Pancreas (tissue), 10 donors: ENCODE results near the gene PTPRK. TPM values are rescaled to one million over a fixed set of nuclear protein-coding genes. Genes with fewer than 3 reads are reported as not detected.

Experiments used
- ATAC-seq, 4 donors: fragments of 200-7000 bp; cut with Tn5 transposase; one replicate each; pipeline versions ENCODE4 v1.8.0 to v1.9.1; 2020; ENCODE audit warnings: mild to moderate bottlenecking in 4 of 4, moderate library complexity in 4 of 4
- DNase-seq, 6 donors: peaks; one replicate each; pipeline ENCODE4 v3.0.0-alpha.2; 2020
- FAIRE-seq: peaks from 2 replicates; lab custom pipeline; 2012; peaks lifted over from hg19 to GRCh38; lab: Jason Lieb, UNC
- H3K27ac ChIP-seq, 4 donors: fragments of 200-600 bp; sonication (generic); 1 replicate in 3 of 4; 2 replicates in 1 of 4; pipeline versions ENCODE4 v1.5.0 to v1.8.0; 2020
- H3K27me3 ChIP-seq, 4 donors: fragments of 200-600 bp; one replicate each; pipeline ENCODE4 v1.8.0; 2021
- H3K36me3 ChIP-seq, 3 donors: fragments of 200-600 bp; sonication (generic) in 1 of 3; one replicate each; pipeline versions ENCODE4 v1.5.0 to v1.8.0; 2020 to 2021
- H3K4me1 ChIP-seq, 3 donors: fragments of 200-600 bp; one replicate each; pipeline ENCODE4 v1.8.0; 2021
- H3K4me3 ChIP-seq, 4 donors: fragments of 200-600 bp; sonication (generic) in 2 of 4; one replicate each; pipeline versions ENCODE4 v1.5.0 to v1.8.0; 2020 to 2021
- H3K9me3 ChIP-seq, 4 donors: fragments of 200-600 bp; one replicate each; pipeline ENCODE4 v1.8.0; 2021
- CTCF ChIP-seq, 4 donors: fragments of 200-600 bp; sonication (generic) in 3 of 4; IDR thresholded peaks; one replicate each; pipeline versions ENCODE4 v1.5.0 to v1.8.0; 2021; ENCODE audit warnings: antibody characterized with exemption in 4 of 4
- WGBS, 2 donors: extraction: QIAGEN DNeasy Blood & Tissue Kit; methylation state at CpG; one replicate each; pipeline ENCODE4 v1.1.7; 2013; 5-methylcytosine and 5-hydroxymethylcytosine counted together
- intact Hi-C, 3 donors: fragments of 100-400 bp; cut with DNase I; formaldehyde crosslinking; loops; one replicate each; pipeline versions ENCODE4 v1.11.1 to v1.14.2; 2022
- polyA plus RNA-seq, 2 donors: library from polyadenylated mRNA; stranded (reverse); fragments of 200-250 nt; gene quantifications; one replicate each; pipeline ENCODE4 v1.2.3, GENCODE V29; 2013
- total RNA-seq, 6 donors: library from RNA; stranded (reverse); fragmentation: NEBNext Ultra II Directional in 4 of 6; extraction: Animal tissue kit (Norgen Biotek cat#: 25700) in 4 of 6; gene quantifications; one replicate each; pipeline versions ENCODE4 v1.2.1 to v1.2.4, GENCODE V29; 2021 to 2023
- donor health status: healthy with polysubstance abuse.
- donor health status: DM: no; HTN: no; CAD: no; lungs with moderate emphysema.
- donor health status: DM: no; HTN: no; CAD: no.
- donor health status: control.
- donor health status: control.
- donor health status: Bipolar disorder and iron deficiency.
- donor health status: DM: yes; HTN: yes; CAD: no.
- donor health status: DM: no; HTN: no; CAD: no.
- donor health status: DM: no; HTN: no; CAD: no.
- donor health status: DM: yes; HTN: yes; CAD: no.

The PTPRK gene
- total and polyA plus RNA-seq, 8 donors = 10.5 to 72.7 (median 51.7) TPM

GRCh38 chr6:128161839-128162238 is 358.6 kb downstream of the PTPRK start:
- FAIRE-seq (peak; percentile 45), DNase-seq (no peak), ATAC-seq (no peak)
- 35 to 46% methylated on average over 1 of the region's 1 CpG for WGBS, 2 donors
- Histone ChIP-seq H3K36me3 (no peaks in the 10 kb centered on the region), H3K9me3 (no peaks in the 10 kb centered on the region), H3K27me3 (no peaks in the 10 kb centered on the region), H3K27ac (no peak overlapping the region), H3K4me1 (no peaks in the 10 kb centered on the region), H3K4me3 (no peak overlapping the region)
- intact Hi-C loops = no loop called here
- no peak for TF ChIP-seq CTCF (IDR thresholded peaks at IDR 0.05)

- H3K27ac ChIP-seq = no peak overlapping the region
- DNase-seq (no peak), FAIRE-seq (no peak), ATAC-seq (no peak)
- no peaks in the 10 kb centered on the region for H3K36me3 ChIP-seq
- no peak for TF ChIP-seq CTCF (IDR thresholded peaks at IDR 0.05)
- 70 to 77% methylated on average over 1 of the region's 1 CpG for WGBS, 2 donors
- no peaks in the 10 kb centered on the region for H3K4me1 ChIP-seq
- no peaks in the 10 kb centered on the region for H3K9me3 ChIP-seq
- no peak overlapping the region for H3K4me3 ChIP-seq
- no peaks in the 10 kb centered on the region for H3K27me3 ChIP-seq
- intact Hi-C loops = no loop called here
Measured at GRCh38 chr6:128161263-128161662, 359.1 kb downstream of the PTPRK start.

- H3K4me1 ChIP-seq = no peaks in the 10 kb centered on the region
- no peak overlapping the region for H3K4me3 ChIP-seq
- intact Hi-C loops = no loop called here
- TF ChIP-seq CTCF (IDR thresholded peaks at IDR 0.05) = no peak
- no peak for ATAC-seq
- no peak for FAIRE-seq
- no peaks in the 10 kb centered on the region for H3K36me3 ChIP-seq
- H3K27ac ChIP-seq = no peak overlapping the region
- H3K27me3 ChIP-seq = no peaks in the 10 kb centered on the region
- WGBS, 2 donors = 82 to 83% methylated on average over 4 of the region's 4 CpGs
- no peaks in the 10 kb centered on the region for H3K9me3 ChIP-seq
- no peak for DNase-seq
Measured at GRCh38 chr6:128158496-128158895, 361.9 kb downstream of the PTPRK start.

- no peaks in the 10 kb centered on the region for H3K4me1 ChIP-seq
- H3K4me3 ChIP-seq = no peak overlapping the region
- intact Hi-C loops = no loop called here
- 96% methylated on average over 4 of the region's 4 CpGs for WGBS, 2 donors
- H3K27me3 ChIP-seq = no peaks in the 10 kb centered on the region
- no peaks in the 10 kb centered on the region for H3K36me3 ChIP-seq
- no peak for DNase-seq
- no peak for FAIRE-seq
- TF ChIP-seq CTCF (IDR thresholded peaks at IDR 0.05) = no peak
- H3K27ac ChIP-seq = no peak overlapping the region
- no peaks in the 10 kb centered on the region for H3K9me3 ChIP-seq
- ATAC-seq = no peak
Measured at GRCh38 chr6:128156321-128157111, 363.9 kb downstream of the PTPRK start.

GRCh38 chr6:128155826-128156225 is 364.6 kb downstream of the PTPRK start:
- DNase-seq (no peak), ATAC-seq (no peak), FAIRE-seq (no peak)
- Histone ChIP-seq H3K4me1 (no peaks in the 10 kb centered on the region), H3K4me3 (no peak overlapping the region), H3K9me3 (no peaks in the 10 kb centered on the region), H3K36me3 (no peaks in the 10 kb centered on the region), H3K27ac (no peak overlapping the region), H3K27me3 (no peaks in the 10 kb centered on the region)
- WGBS, 2 donors = 92 to 97% methylated on average over 1 of the region's 1 CpG
- intact Hi-C loops = no loop called here
- no peak for TF ChIP-seq CTCF (IDR thresholded peaks at IDR 0.05)
